Keratinocyte (primary cell): ENCODE measurements around the gene CKS1B. TPM values are rescaled to one million over a fixed set of nuclear protein-coding genes. Genes with fewer than 3 reads are reported as not detected.

Experiments used
- DNase-seq: peaks from one replicate; pipeline ENCODE4 v3.0.0-alpha.2; 2011; ENCODE audit warnings: low read depth, missing footprints, low spot score
- FAIRE-seq: peaks from 2 replicates; lab custom pipeline; 2011; peaks lifted over from hg19 to GRCh38; lab: Jason Lieb, UNC
- H2AFZ ChIP-seq: 2 replicates; pipeline ENCODE4 v1.6.0; 2012; ENCODE audit warnings: low read length, control low read depth, inconsistent platforms; ENCODE audit not compliant: control insufficient read depth
- H3K27ac ChIP-seq: 2 replicates; pipeline ENCODE4 v1.5.1; 2011; ENCODE audit warnings: low read length; ENCODE audit not compliant: control insufficient read depth, insufficient read depth
- H3K27me3 ChIP-seq: 3 replicates; pipeline ENCODE4 v1.6.0; 2011; ENCODE audit warnings: low read length; ENCODE audit not compliant: control insufficient read depth, insufficient read depth; ENCODE audit errors: extremely low read depth
- H3K36me3 ChIP-seq, 2 experiments: 2 replicates in 1 of 2; 3 replicates in 1 of 2; pipeline ENCODE4 v1.5.1; 2011; ENCODE audit warnings: low read length in 2 of 2, mild to moderate bottlenecking in 1 of 2; ENCODE audit not compliant: control insufficient read depth in 2 of 2, insufficient read depth in 2 of 2; ENCODE audit errors: extremely low read depth in 1 of 2
- H3K4me1 ChIP-seq: 3 replicates; pipeline ENCODE4 v1.5.1; 2011; ENCODE audit warnings: low read length; ENCODE audit not compliant: control insufficient read depth, insufficient read depth; ENCODE audit errors: extremely low read depth
- H3K4me2 ChIP-seq: 3 replicates; pipeline ENCODE4 v1.6.0; 2011; ENCODE audit warnings: low read depth, low read length; ENCODE audit not compliant: control insufficient read depth, insufficient read depth; ENCODE audit errors: extremely low read depth
- H3K4me3 ChIP-seq, 3 experiments: fragments of 200-600 bp in 1 of 3; sonication (generic) in 1 of 3; 2 replicates in 2 of 3; 3 replicates in 1 of 3; pipeline ENCODE4 v1.5.1; 2011 to 2016; ENCODE audit warnings: low read length in 3 of 3, mild to moderate bottlenecking in 3 of 3, control low read depth in 2 of 3, inconsistent platforms in 1 of 3, low read depth in 1 of 3, mixed read lengths in 1 of 3, mixed run types in 1 of 3, moderate library complexity in 1 of 3; ENCODE audit not compliant: control insufficient read depth in 2 of 3, insufficient read depth in 2 of 3; ENCODE audit errors: extremely low read depth in 1 of 3
- H3K79me2 ChIP-seq: 2 replicates; pipeline ENCODE4 v1.6.0; 2012; ENCODE audit warnings: low read length; ENCODE audit not compliant: control insufficient read depth, insufficient read depth
- H3K9ac ChIP-seq: 3 replicates; pipeline ENCODE4 v1.6.0; 2011; ENCODE audit warnings: low read length; ENCODE audit not compliant: control insufficient read depth, insufficient read depth; ENCODE audit errors: extremely low read depth
- H3K9me1 ChIP-seq: 3 replicates; pipeline ENCODE4 v1.6.0; 2011; ENCODE audit warnings: low read length; ENCODE audit not compliant: control insufficient read depth, insufficient read depth; ENCODE audit errors: extremely low read depth
- H3K9me3 ChIP-seq: 2 replicates; pipeline ENCODE4 v1.5.1; 2012; ENCODE audit warnings: low read depth, low read length; ENCODE audit not compliant: control insufficient read depth
- H4K20me1 ChIP-seq: 3 replicates; pipeline ENCODE4 v1.6.0; 2011; ENCODE audit warnings: low read length; ENCODE audit not compliant: control insufficient read depth, insufficient read depth; ENCODE audit errors: extremely low read depth
- EZH2 ChIP-seq: IDR thresholded peaks from one replicate; pipeline ENCODE4 v1.6.1; 2012; ENCODE audit warnings: inconsistent platforms, mild to moderate bottlenecking, low read length, moderate library complexity
- dilution Hi-C: fragments of 300-500 bp; cut with MboI; formaldehyde crosslinking; loops from one replicate; pipeline ENCODE4 v1.7.0; 2020; ENCODE audit warnings: low sequenced_read_pairs; ENCODE audit not compliant: extremely low pct_ligation_motif_present
- polyA plus RNA-seq, 5 experiments: library from polyadenylated mRNA; depleted of rRNA in 3 of 5; stranded (reverse) in 3 of 5; stranded (forward) in 1 of 5; unstranded in 1 of 5; fragments of >200 nt; gene quantifications; 1 replicate in 1 of 5; 2 replicates in 3 of 5; 3 replicates in 1 of 5; pipeline versions ENCODE4 v1.2.1 to v1.2.3, GENCODE V29; 2011 to 2012; ENCODE audit warnings: missing spikeins in 2 of 5, low read depth in 1 of 5, low replicate concordance in 1 of 5
- TF ChIP-seq, protein P1 (sequence below), 3 experiments: IDR thresholded peaks in 1 of 3; conservative IDR thresholded peaks in 1 of 3; optimal IDR thresholded peaks in 1 of 3; 2 replicates in 2 of 3; 3 replicates in 1 of 3; pipeline versions ENCODE3 to v1.5.1; 2011; ENCODE audit warnings: low read length in 3 of 3, mild to moderate bottlenecking in 3 of 3, moderate library complexity in 2 of 3, control low read depth in 1 of 3, inconsistent platforms in 1 of 3; ENCODE audit not compliant: insufficient read depth in 2 of 3; ENCODE audit errors: extremely low read depth in 1 of 3

The CKS1B gene
- polyA plus RNA-seq, 1 donor (not counting 4 experiments of a cell fraction or from before 2014, with no cell fraction given): 300 TPM

- Histone ChIP-seq H3K36me3 (peaks cover 14 to 47% of the 10 kb centered on the region in 2 experiments), H3K9me1 (no peaks in the 10 kb centered on the region), H4K20me1 (peaks cover 6% of the 10 kb centered on the region), H3K27me3 (no peaks in the 10 kb centered on the region), H3K9me3 (no peaks in the 10 kb centered on the region), H3K4me3 (peak overlapping the region in 1 of 3 experiments; percentile 37), H3K4me2 (peak overlapping the region; percentile 45), H3K9ac (peak overlapping the region; percentile 9), H3K79me2 (peaks cover 65% of the 10 kb centered on the region), H3K4me1 (peaks cover 82% of the 10 kb centered on the region), H3K27ac (no peak overlapping the region), H2AFZ (no peak overlapping the region)
- DNase-seq (no peak), FAIRE-seq (peak; percentile 17)
- dilution Hi-C loops: no loop called here
- TF ChIP-seq EZH2: no peak
- TF ChIP-seq, protein P1, sequence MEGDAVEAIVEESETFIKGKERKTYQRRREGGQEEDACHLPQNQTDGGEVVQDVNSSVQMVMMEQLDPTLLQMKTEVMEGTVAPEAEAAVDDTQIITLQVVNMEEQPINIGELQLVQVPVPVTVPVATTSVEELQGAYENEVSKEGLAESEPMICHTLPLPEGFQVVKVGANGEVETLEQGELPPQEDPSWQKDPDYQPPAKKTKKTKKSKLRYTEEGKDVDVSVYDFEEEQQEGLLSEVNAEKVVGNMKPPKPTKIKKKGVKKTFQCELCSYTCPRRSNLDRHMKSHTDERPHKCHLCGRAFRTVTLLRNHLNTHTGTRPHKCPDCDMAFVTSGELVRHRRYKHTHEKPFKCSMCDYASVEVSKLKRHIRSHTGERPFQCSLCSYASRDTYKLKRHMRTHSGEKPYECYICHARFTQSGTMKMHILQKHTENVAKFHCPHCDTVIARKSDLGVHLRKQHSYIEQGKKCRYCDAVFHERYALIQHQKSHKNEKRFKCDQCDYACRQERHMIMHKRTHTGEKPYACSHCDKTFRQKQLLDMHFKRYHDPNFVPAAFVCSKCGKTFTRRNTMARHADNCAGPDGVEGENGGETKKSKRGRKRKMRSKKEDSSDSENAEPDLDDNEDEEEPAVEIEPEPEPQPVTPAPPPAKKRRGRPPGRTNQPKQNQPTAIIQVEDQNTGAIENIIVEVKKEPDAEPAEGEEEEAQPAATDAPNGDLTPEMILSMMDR (optimal IDR thresholded peaks at IDR 0.05 in 1 of 3, IDR thresholded peaks at IDR 0.05 in 1 of 3, conservative IDR thresholded peaks at IDR 0.05 in 1 of 3; ENCODE audit: extremely low read depth in 1 of 3, insufficient read depth in 2 of 3, low read length in 3 of 3): no peak
Observed at GRCh38 chr1:155009742-155010141, 35.3 kb downstream of the CKS1B start.

DNA sequence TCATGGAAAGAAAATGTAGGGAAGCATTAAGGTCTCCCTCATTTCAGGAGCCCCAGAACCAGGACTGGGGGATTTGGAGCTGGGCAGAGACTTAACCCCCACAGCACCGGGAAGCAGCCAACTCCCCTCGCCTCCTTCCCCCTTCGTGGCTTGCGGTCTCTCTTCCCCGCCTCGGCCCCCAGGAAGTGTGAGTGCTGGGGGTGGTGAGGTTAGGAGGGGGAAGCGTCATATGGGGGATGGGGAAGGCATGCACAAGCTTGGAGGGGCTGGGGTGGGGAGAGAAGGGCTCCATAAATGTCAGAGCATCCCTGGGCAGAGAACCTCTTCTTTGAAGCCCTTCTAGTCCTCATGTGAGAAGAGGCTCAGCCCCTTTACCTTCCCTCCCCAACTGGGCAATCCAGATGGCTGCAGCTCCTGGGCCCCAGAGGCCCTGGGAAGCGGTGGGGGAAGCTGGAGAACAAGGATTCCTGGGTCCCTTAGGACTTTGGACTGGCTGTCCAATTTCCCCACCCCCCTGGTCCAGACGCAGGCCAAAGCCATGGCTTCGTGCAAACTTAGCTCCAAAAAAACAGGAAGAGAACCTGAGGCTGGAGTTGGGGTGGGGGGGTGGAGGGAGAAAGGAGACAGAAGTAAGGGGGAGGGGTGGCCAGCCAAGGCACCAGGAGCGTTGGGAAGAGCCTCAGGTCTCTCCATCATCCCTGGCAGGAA is 35.9 kb downstream of the CKS1B start:
- Histone ChIP-seq H3K27me3 (no peaks in the 10 kb centered on the region), H3K4me2 (peak overlapping the region; percentile 45), H3K9me1 (no peaks in the 10 kb centered on the region), H3K4me1 (peaks cover 76% of the 10 kb centered on the region), H3K79me2 (peaks cover 60% of the 10 kb centered on the region), H3K4me3 (no peak overlapping the region), H2AFZ (no peak overlapping the region), H4K20me1 (peaks cover 6% of the 10 kb centered on the region), H3K27ac (no peak overlapping the region), H3K36me3 (peaks cover 18 to 50% of the 10 kb centered on the region in 2 experiments), H3K9ac (no peak overlapping the region), H3K9me3 (no peaks in the 10 kb centered on the region)
- TF ChIP-seq EZH2: no peak
- TF ChIP-seq, protein P1 (optimal IDR thresholded peaks at IDR 0.05 in 1 of 3, IDR thresholded peaks at IDR 0.05 in 1 of 3, conservative IDR thresholded peaks at IDR 0.05 in 1 of 3; ENCODE audit: extremely low read depth in 1 of 3, insufficient read depth in 2 of 3, low read length in 3 of 3): no peak
- DNase-seq: no peak
- no peak for FAIRE-seq
- dilution Hi-C loops: no loop called here
